GM20431 (cell line): Measurements from ENCODE around the gene SLC48A1.

Experiments used
- in situ Hi-C: fragments of 300-500 bp; cut with MseI, MboI; formaldehyde crosslinking; loops from one replicate; pipeline ENCODE4 v1.15.0; 2020; ENCODE audit warnings: low sequenced_read_pairs; ENCODE audit not compliant: unreplicated experiment

SLC48A1 gene

DNA sequence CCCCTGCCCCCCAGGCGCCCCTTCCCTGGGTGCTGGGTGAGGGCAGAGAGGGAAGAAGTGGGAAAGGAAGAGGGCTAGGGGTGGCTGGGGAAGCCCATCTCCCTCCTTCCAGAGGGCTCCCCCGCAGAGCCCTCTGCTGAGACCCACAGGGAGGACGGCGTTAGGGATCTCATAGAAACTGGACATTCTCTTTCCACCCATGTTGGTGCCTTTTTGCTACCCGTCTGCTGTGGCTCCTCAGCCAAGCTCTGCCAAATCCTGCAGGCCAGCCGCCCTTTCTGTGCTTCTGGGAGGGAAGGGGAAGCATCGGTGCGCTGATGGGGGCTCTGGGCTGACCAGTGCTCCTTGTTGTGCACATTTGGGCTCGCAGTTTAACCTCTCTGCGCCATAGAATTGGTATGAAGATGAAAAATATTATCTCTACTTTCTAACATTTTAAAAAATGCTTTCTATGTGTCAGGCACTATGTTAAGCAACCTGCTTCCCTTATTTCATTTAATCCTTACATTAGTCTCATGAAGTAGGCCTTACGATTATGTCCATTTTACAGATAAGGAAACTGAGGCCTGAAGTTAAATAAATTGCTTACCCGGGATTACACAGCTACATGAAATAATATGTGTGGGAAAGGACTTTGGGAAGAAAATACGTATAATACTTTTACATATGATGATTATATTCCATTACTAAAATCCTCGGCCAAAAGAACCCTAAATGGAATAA, 981 bp downstream of the SLC48A1 start:
- in situ Hi-C loops, result no loop called here

DNA sequence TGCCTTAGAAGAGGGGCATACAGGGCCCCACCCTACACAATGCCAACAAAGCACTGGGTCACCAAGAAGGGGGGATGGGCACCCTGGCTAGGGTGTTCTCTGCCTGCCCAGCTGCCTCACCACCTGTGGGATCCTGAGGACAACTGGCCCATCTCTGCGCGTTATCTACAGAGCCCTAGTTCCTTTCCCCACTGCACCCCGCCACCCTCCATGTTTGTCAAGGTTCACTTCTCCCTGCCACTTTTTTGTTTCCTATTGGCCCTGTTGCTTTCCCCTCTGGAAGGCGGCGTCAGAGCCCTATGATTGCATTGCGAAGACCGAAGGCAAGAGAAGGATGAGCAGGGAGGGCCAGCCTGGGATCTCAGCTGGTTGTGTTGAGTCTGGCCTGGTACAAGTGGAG, 1.6 kb downstream of the SLC48A1 start:
- in situ Hi-C loops, result no loop called here

DNA sequence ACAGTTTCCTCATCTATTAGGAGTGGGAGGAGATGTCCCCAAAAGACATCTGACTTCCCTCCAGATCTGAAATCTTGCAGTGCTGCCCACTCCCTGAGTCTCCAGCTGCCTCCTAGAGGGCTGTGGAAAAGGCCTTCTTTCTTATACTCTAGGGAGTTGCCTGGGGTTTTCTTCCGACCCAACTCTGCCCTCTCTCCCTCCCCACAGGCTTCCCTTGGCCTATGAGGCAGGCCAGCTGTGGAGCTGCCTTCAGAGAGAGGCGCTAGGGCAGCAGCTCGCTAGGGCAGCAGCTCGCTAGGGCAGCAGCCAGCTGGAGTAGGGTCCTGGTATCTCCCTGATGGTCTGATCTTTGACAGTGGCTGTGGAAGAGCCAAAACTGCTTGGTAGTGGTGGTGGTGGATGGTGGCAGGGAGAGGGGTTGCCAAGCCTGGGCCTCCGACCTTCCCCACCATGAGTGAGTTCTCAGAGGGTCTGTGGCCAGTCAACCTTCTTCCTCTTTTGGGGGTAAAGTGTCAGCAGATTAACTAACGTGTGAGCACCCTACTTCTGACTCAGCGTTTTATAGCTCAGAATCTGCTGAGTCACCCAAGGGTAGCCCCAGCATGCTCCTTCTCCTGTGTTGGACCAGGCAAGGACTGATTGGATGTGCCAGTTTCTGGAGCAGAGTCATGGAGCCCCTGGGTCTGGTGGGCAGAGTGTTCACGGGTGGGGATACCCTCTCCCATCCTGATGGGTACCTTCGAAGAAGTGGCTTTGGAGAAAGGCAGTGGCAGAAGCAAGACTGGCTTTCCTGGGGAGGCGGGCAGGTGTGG, 2.3 kb downstream of the SLC48A1 start:
- in situ Hi-C loops, result no loop called here

DNA sequence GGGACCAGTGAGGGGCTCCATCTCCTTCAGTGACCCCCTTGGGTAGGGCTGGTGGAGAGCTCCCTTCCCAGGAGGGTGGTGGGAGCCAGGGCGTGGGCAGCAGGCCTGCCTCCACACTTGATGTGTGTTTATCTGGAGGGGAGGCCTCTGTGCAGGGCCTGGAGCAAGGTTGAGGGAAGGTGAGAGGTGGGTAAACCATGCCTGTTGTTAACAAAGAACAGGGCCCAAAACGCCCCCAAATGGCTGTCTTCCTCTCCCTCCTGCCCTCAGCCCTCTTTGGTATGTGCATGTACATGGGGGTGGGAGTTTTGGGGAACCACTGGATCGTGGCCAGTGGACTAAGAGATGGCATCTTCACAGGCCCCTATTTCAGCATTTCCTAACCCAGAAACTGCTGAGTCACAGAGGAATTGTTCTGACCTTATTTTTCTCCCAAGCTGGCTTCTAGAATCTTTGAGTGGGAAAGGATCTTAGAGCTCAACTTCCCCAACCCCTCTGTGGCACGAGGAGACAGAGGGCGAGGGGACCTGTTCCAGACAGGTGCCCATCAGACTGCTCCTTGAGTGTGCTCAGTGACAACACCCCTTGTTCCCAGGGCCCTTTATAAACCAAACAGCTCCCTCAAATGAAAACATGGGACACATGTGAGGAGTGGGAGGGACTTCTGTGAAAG, 3.6 kb downstream of the SLC48A1 start:
- in situ Hi-C loops, result no loop called here

DNA sequence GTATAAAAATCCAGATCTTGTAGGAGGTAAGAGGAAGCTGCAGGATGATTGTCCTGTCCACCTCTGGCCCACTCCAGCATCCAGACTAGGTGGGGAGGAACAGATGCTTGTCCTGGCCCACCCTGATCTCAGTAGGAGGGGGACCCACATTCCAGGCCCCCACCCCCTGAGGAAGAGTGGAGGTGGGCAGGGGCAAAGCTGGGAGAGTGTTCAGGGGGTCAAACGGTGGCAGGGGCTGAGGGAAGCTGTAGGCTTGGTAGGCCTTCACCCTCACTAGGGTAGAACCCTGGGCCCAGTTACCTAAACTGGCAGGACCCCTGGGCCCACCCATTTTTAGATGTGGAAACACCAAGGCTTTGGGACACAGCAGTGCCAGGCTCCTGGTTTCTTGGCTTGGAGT, 4.1 kb downstream of the SLC48A1 start:
- in situ Hi-C loops, result no loop called here

GRCh38 chr12:47777741-47778558, 4.9 kb downstream of the SLC48A1 start:
- in situ Hi-C loops, result no loop called here

- in situ Hi-C loops, result no loop called here
These were observed 5.8 kb downstream of the SLC48A1 start for GRCh38 chr12:47778881-47779280.

DNA sequence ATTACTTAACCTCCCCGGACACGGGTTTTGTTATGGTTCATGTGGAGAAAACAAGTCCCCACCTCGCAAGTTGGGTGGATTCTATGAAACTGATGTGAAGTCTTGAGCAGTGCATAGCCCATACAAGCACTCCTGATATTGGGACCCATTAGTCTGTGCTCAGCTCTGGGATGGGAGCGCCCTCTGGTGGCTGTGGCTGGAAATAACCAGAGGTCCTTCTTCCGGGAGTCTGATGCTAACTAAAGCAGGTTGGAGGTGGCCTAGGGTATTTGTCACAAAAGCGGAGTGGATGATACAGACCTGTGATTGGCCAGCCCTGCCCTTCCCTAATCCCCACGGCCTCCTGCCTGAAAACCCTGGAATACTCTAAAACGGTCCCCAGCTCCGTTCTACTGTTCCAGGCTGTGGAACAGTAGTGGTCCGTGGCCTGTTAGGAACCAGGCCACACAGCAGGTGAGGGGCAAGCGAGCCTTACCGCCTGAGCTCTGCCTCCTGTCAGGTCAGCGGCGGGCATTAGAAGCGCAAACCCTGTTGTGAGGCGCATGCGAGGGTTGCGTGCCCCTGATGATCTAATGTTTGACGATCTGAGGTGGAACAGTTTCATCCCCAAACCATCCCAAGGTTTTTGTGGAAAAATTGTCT, 6.4 kb downstream of the SLC48A1 start:
- in situ Hi-C loops, result no loop called here

- in situ Hi-C loops, result no loop called here
These were observed 7.0 kb downstream of the SLC48A1 start for GRCh38 chr12:47779943-47780504.

GRCh38 chr12:47781479-47782371, 8.7 kb downstream of the SLC48A1 start:
- in situ Hi-C loops, result no loop called here

GRCh38 chr12:47782372-47782770, 9.3 kb downstream of the SLC48A1 start:
- in situ Hi-C loops, result no loop called here

DNA sequence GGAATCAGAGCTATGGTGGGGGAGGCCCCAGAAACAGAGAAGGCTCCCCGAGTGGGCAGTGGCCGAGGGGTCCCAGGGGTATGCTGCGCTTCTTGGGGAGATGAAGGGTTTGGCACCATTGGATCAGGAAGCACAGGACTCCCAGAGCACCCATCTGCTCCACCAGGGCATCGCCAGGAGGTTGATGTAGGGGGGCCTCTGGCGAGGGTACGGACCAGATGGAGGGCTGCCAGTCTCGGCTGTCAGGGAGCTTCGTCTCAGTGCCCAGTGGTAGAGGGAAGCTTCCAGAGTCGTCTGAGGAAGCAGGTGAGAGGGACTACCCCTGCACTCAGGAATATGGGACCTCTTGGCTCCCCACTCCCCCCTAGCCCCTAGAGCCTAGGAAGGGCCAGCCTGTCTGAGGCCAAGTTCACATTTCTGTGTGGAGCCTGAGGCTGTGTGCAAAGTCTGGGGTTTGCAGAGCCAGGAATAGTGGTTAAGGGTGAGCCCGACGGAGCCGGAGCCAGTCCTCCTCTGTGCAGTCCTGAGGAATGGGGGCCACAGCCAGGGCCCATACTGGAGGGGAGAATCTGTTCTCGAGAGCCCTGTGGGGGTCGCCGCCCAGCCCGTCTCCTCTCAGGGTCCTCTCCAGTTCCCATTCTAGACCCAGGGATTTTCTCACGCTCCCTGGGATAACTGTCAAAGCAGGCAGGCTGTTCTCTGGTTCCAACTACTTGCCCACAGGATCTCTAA, 10.2 kb downstream of the SLC48A1 start:
- in situ Hi-C loops, result no loop called here

GRCh38 chr12:47783821-47784819, 11.1 kb downstream of the SLC48A1 start:
- in situ Hi-C loops, result no loop called here

- in situ Hi-C loops, result loop anchor here (5.0 kb wide), 1 partner anchor 57 kb away; no protein-coding TSS in a partner anchor
These were observed 12.2 kb downstream of the SLC48A1 start for GRCh38 chr12:47785036-47785886.

- in situ Hi-C loops, result loop anchor here (5.0 kb wide), 1 partner anchor 56 kb away; no protein-coding TSS in a partner anchor
These were observed 13.0 kb downstream of the SLC48A1 start for GRCh38 chr12:47785887-47786661.
